ENCODE results near the gene TTLL12.

The TTLL12 gene

DNA sequence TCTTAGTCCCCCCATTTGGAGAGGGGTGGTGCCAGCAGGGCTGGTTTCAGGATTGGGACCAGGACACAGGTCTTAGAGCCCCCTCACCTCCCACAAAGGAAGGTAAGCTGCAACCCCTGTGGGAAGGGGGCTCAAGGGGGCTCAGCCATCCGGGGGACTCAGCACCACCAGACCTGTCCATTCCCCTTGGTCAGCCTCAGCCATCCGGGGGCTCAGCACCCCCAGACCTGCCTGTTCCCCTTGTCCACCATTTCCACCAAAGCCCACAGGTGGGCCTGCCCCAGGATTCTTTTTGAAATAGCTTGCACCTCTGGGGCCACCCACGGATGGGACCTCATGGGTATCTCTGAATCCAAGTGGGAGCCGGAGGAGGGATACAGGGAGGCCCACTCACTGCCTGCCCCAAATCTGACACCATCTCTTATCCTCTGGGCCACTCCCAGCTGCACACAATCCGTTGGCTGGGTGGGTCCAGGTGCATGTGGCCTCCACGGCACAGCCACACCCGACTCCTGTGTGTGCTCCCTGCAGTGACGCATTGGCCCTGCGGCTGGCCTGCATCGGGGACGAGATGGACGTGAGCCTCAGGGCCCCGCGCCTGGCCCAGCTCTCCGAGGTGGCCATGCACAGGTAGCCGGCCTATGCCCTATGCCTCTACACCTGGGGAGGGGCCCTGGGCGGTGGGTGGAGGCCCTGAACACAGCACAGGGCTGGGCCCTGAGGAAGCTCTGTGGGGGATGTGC lies 59.6 kb downstream of the TTLL12 start:
- no peak for DNase-seq (ENCODE audit: low spot score)

GRCh38 chr22:43126501-43127165 lies 60.3 kb downstream of the TTLL12 start:
- no peak for DNase-seq (ENCODE audit: low spot score)

DNA sequence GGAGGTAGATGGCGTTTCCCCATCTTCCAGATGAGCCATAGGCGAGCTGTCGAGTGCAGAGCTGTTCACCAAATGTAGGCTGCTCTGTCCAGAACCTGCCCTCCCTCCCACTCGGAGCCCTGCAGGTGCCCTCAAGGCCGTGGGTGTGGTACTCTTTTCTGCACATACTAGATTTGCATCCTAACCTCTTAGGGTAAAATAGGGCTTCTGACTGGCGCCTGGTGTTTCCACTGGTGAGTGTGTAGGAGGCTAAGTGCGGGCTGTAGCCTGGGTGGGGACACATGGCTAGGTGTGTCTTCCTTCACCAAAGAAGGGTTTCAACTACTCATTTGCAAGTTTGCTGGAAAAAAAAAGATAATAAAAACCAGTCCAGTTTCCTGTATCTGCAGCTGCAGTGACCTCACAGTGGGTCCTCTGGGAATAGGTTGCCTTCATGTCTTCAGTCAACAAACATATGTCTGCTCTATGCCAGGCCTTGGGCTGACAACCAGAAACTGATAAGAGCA lies 67.9 kb downstream of the TTLL12 start:
- DNase-seq (ENCODE audit: low spot score), result no peak

GRCh38 chr22:43118024-43118849 lies 68.7 kb downstream of the TTLL12 start:
- DNase-seq (ENCODE audit: low spot score), result no peak

- DNase-seq (ENCODE audit: low spot score), result no peak
Observed at GRCh38 chr22:43116932-43117331, 70.0 kb downstream of the TTLL12 start.
